Hematopoietic multipotent progenitor cell (in vitro differentiated cells): ENCODE data around the gene ALKBH2. TPM values are rescaled to one million over a fixed set of nuclear protein-coding genes. Genes with fewer than 3 reads are reported as not detected.

Source experiments
- DNase-seq, 3 donors: peaks; one replicate each; pipeline ENCODE4 v3.0.0-alpha.2; 2011 to 2015; ENCODE audit warnings: low read depth in 2 of 3, low spot score in 2 of 3
- total RNA-seq: library from RNA; depleted of rRNA; stranded (reverse); fragments of >200 nt; gene quantifications from one replicate; pipeline ENCODE4 v1.2.3, GENCODE V29; 2012

ALKBH2 gene
- total RNA-seq, 1 donor: 22.6 TPM

DNA sequence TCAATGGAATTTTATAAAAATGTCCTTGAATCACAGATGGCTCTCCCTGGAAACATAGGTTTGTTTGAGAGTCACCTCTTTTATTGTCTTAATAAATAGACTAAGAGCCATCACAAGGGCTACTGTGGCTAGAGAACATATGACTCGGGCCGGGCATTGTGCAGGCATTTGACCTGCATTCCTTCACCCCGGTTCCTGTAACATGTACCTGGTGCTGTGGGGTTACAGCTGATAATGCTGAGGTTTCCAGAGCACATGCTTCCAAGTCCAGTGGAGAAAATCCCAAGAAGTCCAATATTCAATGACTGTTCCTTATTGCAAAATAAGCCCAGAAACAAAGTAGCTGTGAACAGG is 22.1 kb upstream of the ALKBH2 start:
- DNase-seq: no peak

- no peak for DNase-seq
These were observed 21.4 kb upstream of the ALKBH2 start for GRCh38 chr12:109114644-109115043.

DNA sequence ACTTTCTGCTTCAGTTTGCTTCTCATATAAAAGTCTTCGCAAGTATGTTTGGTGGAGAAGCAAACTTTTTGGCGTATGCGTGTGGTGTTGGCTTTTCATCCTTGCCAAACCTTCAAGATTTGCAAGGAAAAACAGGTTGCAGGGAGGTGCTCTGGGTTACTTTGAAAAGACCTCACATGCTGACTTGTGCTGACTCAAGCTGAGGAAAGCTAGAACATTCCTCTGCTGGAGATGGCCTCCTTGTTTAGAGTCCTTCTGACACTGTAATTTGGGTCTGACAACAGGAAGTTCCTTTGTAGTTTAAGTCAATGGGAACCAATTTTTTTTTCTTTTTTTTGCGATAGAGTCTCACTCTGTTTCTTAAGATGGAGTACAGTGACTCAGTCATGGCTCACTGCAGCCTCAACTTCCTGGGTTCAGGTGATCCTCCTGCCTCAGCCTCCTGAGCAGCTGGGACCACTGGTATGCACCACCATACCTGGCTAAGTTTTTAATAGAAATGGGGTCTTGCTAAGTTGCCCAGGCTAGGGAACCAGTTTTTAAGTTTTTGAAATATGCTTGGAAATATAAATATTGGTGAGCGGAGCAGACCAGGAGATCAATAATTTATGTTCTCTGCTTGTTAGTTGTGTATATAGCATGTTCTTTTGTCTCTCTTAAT is 20.5 kb upstream of the ALKBH2 start:
- DNase-seq: no peak

DNA sequence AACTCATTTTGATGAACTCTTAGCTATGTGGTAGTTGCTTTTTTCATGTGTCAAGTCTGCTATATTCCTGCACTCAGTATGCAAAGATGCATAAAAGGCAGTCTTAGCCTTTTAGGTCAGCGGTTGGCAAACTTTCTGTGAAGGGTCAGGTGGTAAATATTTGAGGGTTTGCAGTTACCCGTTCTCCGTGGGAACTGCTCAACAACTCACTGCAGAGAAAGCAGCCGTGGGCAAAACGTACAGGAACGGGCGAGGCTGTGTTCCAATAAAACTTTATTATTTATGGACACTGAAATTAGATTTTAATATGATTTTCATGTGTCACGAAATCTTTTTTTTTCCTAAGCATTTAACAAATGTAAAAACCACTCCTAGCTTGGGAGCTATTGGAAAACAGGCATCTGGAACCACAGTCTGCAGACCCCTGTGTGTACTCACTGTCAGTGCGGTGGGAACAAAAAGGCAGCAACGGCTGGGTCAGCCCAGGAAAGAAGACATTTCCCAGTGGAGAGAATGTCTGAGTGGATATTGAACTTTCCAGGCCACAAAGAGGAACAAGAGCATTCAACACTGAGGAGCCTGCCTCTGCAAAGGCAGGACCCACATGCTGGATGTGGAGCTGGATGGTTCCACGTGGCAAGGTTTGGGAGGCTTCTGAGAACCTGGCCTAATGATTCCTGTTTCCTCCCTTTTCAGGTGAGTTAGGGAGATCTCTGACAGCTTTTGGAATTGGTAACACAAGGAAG is 19.6 kb upstream of the ALKBH2 start:
- DNase-seq: no peak

DNA sequence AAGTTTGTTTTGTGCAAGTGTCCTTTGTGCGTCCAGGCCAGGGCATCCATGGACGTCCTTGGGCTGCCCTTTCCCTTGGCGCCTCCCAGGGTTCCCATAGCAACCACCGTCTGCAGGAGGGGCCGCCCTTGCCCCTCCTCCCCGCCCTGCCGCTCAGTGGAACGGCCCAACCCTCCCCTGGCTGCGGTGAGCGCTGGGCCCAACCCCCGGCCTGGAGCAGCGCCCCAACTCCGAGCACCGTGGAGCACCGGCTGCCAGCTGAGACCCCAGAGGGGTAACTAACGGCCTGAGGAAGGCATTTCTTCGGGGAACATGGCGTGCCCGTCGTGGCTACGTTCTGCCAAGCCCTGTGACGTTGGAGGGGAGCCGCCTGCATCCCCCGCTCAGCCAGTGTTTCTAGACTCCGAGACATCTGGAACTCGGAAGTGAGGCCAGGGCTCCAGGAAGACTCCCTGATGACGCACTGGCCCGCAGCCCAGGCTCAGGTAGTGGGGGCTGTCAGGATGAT is 17.8 kb upstream of the ALKBH2 start:
- peak; percentile 25 to 70 (median 64) for DNase-seq

DNA sequence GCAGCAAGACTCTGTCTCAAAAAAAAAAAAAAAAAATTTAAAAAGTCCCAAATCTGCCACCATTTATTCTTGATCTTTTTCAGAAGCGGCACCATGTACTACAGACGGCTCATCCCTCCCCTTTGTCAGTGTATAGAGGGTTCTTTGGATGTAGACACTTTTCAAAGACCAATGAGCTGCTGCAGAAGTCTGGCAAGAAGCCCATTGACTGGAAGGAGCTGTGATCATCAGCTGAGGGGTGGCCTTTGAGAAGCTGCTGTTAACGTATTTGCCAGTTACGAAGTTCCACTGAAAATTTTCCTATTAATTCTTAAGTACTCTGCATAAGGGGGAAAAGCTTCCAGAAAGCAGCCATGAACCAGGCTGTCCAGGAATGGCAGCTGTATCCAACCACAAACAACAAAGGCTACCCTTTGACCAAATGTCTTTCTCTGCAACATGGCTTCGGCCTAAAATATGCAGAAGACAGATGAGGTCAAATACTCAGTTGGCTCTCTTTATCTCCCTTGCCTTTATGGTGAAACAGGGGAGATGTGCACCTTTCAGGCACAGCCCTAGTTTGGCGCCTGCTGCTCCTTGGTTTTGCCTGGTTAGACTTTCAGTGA is 16.6 kb upstream of the ALKBH2 start:
- DNase-seq: no peak

GRCh38 chr12:109105176-109105575 is 11.9 kb upstream of the ALKBH2 start:
- DNase-seq: no peak

GRCh38 chr12:109102491-109102890 is 9.2 kb upstream of the ALKBH2 start:
- DNase-seq: no peak

GRCh38 chr12:109100741-109101140 is 7.5 kb upstream of the ALKBH2 start:
- DNase-seq: no peak

GRCh38 chr12:109099431-109100020 is 6.3 kb upstream of the ALKBH2 start:
- no peak for DNase-seq

DNA sequence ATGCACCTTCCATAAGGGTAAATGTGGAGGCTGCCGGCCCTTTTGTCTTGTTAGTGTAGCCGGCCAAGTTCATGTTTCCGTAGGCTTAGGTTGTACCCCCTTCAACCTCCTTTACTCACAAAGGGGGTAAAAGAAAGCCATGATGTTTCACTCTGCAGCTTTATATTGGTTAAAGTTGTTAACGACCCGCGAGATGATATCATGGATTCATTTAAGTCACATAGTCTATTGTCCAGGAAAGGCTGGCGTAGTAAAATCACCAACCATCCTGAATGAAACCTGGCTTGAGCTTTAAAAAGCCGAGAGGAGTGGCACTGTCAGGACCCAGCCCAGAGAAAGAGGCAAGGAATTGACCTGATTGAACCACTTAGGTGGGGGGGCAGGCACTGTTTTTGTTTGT is 5.4 kb upstream of the ALKBH2 start:
- DNase-seq: no peak

DNA sequence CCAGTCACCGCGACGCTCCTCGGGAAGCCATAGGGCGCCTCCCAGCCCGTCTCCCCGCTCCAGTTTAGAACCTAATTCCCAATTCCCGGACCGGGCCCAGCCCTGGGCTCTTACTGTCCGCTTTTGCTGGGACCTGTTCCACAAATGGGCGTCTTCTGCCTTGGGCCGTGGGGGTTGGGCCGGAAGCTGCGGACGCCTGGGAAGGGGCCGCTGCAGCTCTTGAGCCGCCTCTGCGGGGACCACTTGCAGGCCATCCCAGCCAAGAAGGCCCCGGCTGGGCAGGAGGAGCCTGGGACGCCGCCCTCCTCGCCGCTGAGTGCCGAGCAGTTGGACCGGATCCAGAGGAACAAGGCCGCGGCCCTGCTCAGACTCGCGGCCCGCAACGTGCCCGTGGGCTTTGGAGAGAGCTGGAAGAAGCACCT is 4.9 kb upstream of the ALKBH2 start:
- no peak for DNase-seq

GRCh38 chr12:109097435-109098182 is 4.3 kb upstream of the ALKBH2 start, which contains the start of gene UNG:
Gene UNG (plus strand): TSS chr12:109097597. CDS start chr12:109097680, 83 bp downstream.
- peak; percentile 91 to 97 (median 95) for DNase-seq

- DNase-seq: no peak
These were observed 3.8 kb upstream of the ALKBH2 start for GRCh38 chr12:109097140-109097434.

GRCh38 chr12:109092497-109093021 is 713 bp downstream of the ALKBH2 start:
- peak in 1 of 3 donors; percentile 5 for DNase-seq

DNA sequence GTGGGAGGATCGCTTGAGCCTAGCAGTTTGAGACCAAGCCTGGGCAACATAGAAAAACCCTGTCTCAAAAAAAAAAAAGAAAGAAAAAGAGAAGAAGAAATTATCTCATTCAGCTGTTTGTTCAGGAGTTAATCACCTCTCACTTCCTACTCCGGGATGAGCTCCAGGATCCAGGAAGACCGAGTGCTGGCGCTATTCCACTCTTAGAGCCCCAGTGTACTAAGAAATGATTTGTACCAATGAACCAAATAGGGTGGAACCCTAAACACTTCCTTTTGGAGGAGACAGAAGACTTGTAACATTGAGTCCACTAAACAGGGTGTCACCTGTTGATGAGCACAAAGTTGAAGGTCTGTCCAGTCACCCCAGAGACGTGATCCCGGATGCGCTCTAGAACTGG is 3.6 kb downstream of the ALKBH2 start:
- DNase-seq: no peak

- DNase-seq: no peak
These were observed 4.5 kb downstream of the ALKBH2 start for GRCh38 chr12:109088818-109089217.

DNA sequence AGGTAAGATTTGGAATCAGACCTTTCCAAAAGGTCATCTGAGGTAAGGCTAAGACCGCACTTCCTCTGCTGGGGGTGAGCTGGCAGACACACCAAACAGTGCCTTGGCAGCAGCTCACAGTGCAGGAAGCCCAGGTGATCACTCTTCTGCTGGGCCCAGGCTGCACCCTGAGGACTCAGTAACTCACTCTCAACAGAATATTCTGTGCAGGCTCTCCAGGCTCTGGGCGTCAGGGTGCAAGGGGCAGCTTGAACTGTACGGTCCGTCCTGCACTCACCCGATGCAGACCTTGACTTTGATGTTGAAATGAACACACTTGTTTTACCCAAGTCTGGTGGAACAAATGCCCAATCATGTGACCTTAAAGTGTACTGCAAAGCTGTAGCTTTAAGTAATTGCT is 6.0 kb downstream of the ALKBH2 start:
- no peak for DNase-seq

- DNase-seq: no peak
These were observed 7.7 kb downstream of the ALKBH2 start for GRCh38 chr12:109085590-109085989.

DNA sequence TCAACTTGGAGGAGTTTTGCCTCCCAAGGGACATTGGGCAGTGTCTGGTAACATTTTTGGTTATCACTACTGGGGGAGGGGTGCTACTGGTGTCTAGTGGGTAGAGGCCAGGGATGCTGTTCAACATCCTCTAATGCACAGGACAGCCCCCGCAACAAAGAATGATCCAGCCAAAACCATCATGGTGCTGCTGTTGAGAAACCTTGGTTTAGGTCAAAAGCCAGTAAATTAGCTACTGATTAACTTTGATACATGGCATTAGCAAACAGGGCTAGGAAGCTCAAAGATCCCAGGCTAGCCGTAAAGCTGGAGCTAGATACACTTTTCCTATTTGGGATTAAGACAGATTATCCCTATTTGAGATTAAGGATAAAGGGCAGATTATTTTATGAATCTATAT is 8.8 kb downstream of the ALKBH2 start:
- no peak for DNase-seq

- DNase-seq: no peak
These were observed 10.5 kb downstream of the ALKBH2 start for GRCh38 chr12:109082751-109083150.
